ENCODE data around the gene GRID1. TPM values are rescaled to one million over a fixed set of nuclear protein-coding genes. Genes with fewer than 3 reads are reported as not detected.

Gene GRID1
- total RNA-seq, 1 experiment from 2014 or later = 5.6 TPM

DNA sequence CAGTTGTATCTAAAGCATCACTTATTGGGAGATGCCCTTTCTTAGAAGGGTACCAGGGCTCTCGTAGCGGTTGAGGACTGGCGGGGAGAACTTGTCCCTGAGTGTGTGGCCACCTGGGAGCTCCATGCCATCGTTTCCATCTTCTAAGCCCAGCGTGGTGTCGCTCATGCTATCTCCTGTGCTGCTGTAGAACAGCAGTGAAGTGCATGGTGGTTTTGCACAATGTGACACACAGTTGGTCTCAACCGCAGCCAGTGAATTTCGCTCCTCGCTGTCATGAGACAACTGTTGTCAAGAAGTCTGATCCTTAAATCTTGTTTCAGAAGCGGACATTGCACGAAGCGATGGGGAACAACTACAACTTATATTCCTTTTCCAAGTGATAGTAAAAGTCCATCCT is 283.4 kb downstream of the GRID1 start:
- H3K4me3 ChIP-seq (replicated peaks in 1 of 2; ENCODE audit: low read depth in 1 of 2, low read length in 2 of 2) = no peak overlapping the region
- ChIA-PET CTCF (no interaction called here), RAD21 (ENCODE audit: low non-redundant PET in 1 of 2, low total read pairs in 2 of 2, uncharacterized antibody in 2 of 2, unreplicated experiment in 2 of 2) (no interaction called here), POLR2A (no interaction called here)
- no peaks in the 10 kb centered on the region for H3K36me3 ChIP-seq (ENCODE audit: control insufficient read depth in 1 of 2, insufficient read depth in 2 of 2, low read length in 2 of 2)
- H3K4me1 ChIP-seq (ENCODE audit: control insufficient read depth in 1 of 2, insufficient read depth in 2 of 2, low read length in 2 of 2) = peaks cover 13 to 18% of the 10 kb centered on the region in 2 experiments
- H3K9me2 ChIP-seq (ENCODE audit: insufficient read depth) = no peaks in the 10 kb centered on the region
- H2AFZ ChIP-seq (ENCODE audit: low read depth, low read length, poor library complexity, severe bottlenecking) = no peak overlapping the region
- H3K27me3 ChIP-seq (ENCODE audit: insufficient read depth, low read length) = no peaks in the 10 kb centered on the region
- TF ChIP-seq SIN3A (IDR thresholded peaks at IDR 0.05; ENCODE audit: low read depth) (no peak), ELF1 (IDR thresholded peaks at IDR 0.05; ENCODE audit: borderline replicate concordance, low read depth) (no peak), CBX3 (IDR thresholded peaks at IDR 0.05; ENCODE audit: low read depth) (no peak), JUND (IDR thresholded peaks at IDR 0.05) (no peak), POLR2AphosphoS5 (IDR thresholded peaks at IDR 0.05; ENCODE audit: low read depth, low read length) (no peak), ZNF274 (IDR thresholded peaks at IDR 0.05; ENCODE audit: low read depth, low read length) (no peak), EGR1 (IDR thresholded peaks at IDR 0.05; ENCODE audit: low read depth) (no peak), FOSL1 (IDR thresholded peaks at IDR 0.05; ENCODE audit: low read depth) (no peak), TCF7L2 (IDR thresholded peaks at IDR 0.05; ENCODE audit: borderline replicate concordance, extremely low read depth, insufficient read depth, insufficient read length) (no peak), SRF (IDR thresholded peaks at IDR 0.05; ENCODE audit: low read depth) (no peak), YY1 (IDR thresholded peaks at IDR 0.05; ENCODE audit: extremely low read depth, insufficient replicate concordance, low read depth, low read length) (no peak), RAD21 (IDR thresholded peaks at IDR 0.05; ENCODE audit: low read depth) (no peak)
- TF ChIP-seq, protein P1, sequence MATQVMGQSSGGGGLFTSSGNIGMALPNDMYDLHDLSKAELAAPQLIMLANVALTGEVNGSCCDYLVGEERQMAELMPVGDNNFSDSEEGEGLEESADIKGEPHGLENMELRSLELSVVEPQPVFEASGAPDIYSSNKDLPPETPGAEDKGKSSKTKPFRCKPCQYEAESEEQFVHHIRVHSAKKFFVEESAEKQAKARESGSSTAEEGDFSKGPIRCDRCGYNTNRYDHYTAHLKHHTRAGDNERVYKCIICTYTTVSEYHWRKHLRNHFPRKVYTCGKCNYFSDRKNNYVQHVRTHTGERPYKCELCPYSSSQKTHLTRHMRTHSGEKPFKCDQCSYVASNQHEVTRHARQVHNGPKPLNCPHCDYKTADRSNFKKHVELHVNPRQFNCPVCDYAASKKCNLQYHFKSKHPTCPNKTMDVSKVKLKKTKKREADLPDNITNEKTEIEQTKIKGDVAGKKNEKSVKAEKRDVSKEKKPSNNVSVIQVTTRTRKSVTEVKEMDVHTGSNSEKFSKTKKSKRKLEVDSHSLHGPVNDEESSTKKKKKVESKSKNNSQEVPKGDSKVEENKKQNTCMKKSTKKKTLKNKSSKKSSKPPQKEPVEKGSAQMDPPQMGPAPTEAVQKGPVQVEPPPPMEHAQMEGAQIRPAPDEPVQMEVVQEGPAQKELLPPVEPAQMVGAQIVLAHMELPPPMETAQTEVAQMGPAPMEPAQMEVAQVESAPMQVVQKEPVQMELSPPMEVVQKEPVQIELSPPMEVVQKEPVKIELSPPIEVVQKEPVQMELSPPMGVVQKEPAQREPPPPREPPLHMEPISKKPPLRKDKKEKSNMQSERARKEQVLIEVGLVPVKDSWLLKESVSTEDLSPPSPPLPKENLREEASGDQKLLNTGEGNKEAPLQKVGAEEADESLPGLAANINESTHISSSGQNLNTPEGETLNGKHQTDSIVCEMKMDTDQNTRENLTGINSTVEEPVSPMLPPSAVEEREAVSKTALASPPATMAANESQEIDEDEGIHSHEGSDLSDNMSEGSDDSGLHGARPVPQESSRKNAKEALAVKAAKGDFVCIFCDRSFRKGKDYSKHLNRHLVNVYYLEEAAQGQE (IDR thresholded peaks at IDR 0.05; ENCODE audit: low read depth) = no peak
- TF ChIP-seq, protein P2, sequence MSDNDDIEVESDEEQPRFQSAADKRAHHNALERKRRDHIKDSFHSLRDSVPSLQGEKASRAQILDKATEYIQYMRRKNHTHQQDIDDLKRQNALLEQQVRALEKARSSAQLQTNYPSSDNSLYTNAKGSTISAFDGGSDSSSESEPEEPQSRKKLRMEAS (IDR thresholded peaks at IDR 0.05) = no peak
- intact Hi-C loops (cut with micrococcal nuclease) = no loop called here
- no TSS peak for BruUV-seq (replicated peaks)
- no peak overlapping the region for H3K9ac ChIP-seq (ENCODE audit: low read length)
- H3K9me3 ChIP-seq (ENCODE audit: control insufficient read depth in 1 of 2, insufficient read depth in 1 of 2, low read depth in 1 of 2, low read length in 2 of 2) = no peaks in the 10 kb centered on the region
- no peak for ATAC-seq
- no peaks in the 10 kb centered on the region for H3K79me2 ChIP-seq (ENCODE audit: insufficient read depth, low read length)
- H3K27ac ChIP-seq (ENCODE audit: low read depth, low read length) = no peak overlapping the region
- no peak overlapping the region for H3K4me2 ChIP-seq (ENCODE audit: low read length)
- no peak for DNase-seq (ENCODE audit: low read depth, low spot score)
- no peaks in the 10 kb centered on the region for H4K20me1 ChIP-seq (ENCODE audit: insufficient read depth)

Measured in HCT116 (cell line).